Ramos (cell line): Measurements from ENCODE around the gene D2HGDH.
"Not testable (repeated sequence)": the region's sequence is repeated elsewhere in the genome, so short reads cannot be mapped to it uniquely, and the experiment has no call there.

Experiments
- in situ Hi-C: fragments of 300-500 bp; cut with MboI; formaldehyde crosslinking; loops from one replicate; pipeline ENCODE4 v1.14.3; 2022; ENCODE audit warnings: low sequenced_read_pairs; ENCODE audit not compliant: unreplicated experiment

The D2HGDH gene

GRCh38 chr2:241777686-241778627, 43.5 kb downstream of the D2HGDH start:
- in situ Hi-C loops: no loop called here

- in situ Hi-C loops: no loop called here
These were observed 46.6 kb downstream of the D2HGDH start for GRCh38 chr2:241780939-241781569.

- in situ Hi-C loops: not testable (repeated sequence)
These were observed 47.6 kb downstream of the D2HGDH start for GRCh38 chr2:241782053-241782452.

GRCh38 chr2:241788135-241788534, 53.7 kb downstream of the D2HGDH start:
- in situ Hi-C loops: no loop called here

GRCh38 chr2:241788572-241788971, 54.1 kb downstream of the D2HGDH start:
- in situ Hi-C loops: no loop called here

DNA sequence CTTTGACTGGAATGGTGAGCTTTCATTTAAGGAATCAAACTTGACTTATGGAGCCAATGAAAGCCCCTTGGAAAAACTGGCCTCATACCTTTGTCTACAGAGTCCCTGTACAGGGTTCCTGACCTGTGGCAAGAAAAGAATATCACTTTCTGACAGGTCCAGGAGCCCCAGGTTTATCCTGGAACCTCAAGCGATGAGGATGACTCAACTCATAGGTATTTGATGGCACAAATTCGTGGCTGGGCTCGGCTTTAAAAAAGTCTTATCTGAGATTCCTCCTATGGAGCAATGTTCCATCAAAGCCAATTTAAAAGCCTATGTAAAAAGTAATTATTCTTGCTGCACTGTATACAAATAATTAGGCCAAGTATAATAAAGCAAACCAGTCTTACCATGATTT, 57.0 kb downstream of the D2HGDH start:
- in situ Hi-C loops: not testable (repeated sequence)

- in situ Hi-C loops: no loop called here
These were observed 59.0 kb downstream of the D2HGDH start for GRCh38 chr2:241793385-241793784.

DNA sequence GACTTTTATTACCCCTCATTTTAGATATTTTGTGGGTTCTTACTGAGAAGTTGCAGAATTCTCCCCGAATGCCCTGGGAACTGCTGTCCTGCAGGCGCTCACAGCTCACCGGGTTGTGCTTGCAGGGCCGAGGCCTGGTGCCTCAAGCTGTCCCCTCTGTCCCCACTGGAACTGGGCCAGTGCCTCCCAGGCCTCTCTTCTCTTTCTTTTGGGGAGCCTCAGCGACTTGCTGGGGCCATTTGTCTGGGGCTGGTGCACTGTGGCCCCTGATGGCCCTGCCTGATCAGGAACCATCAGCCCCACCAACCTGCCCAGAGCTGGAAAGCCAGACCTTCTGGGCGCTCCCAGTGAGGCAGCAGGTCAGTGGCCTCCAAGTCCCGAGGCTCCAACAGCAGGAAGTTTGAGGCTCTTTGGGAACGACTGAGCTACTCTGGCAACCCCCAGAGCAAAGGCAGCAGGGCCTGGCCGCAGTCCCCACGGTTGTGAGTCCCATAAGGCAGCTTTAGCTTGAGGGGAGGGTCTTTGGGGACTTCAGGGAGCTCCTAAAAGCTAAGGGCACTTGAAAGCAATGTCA, 59.9 kb downstream of the D2HGDH start:
- in situ Hi-C loops: no loop called here

- in situ Hi-C loops: no loop called here
These were observed 60.9 kb downstream of the D2HGDH start for GRCh38 chr2:241795021-241795999.

- in situ Hi-C loops: no loop called here
These were observed 61.8 kb downstream of the D2HGDH start for GRCh38 chr2:241796209-241796608.

GRCh38 chr2:241796610-241797138, 62.2 kb downstream of the D2HGDH start:
- in situ Hi-C loops: no loop called here

DNA sequence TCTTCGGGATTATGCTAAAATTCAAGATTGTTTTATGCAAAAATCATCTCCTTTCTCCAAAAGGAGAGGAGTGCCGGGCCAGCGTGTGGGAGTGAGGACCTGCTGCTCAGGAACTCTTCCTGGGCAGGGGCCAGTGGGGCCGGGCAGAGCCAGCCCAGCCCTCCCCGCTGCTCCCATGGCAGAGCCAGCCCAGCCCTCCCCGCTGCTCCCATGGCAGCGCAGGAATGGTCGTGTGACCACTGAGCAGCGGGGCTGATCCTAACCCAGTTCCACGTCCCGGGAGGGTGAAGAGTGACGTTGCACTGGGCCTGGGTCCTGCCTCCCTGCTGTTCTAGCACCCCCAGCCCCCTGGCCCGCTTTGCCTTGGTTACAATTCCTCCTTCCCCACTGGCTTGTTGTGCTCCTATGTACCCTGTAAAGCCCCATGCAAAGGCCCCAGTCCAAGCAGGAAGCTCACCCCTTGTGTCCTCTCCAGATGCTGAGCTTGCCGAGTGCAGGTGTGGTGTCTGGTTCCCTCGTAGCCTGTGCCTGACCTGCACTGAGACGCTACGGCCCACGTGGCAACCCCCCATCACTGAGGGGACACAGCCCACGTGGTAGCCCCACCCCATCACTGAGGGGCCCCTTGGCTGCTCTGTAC, 63.1 kb downstream of the D2HGDH start:
- in situ Hi-C loops: no loop called here

DNA sequence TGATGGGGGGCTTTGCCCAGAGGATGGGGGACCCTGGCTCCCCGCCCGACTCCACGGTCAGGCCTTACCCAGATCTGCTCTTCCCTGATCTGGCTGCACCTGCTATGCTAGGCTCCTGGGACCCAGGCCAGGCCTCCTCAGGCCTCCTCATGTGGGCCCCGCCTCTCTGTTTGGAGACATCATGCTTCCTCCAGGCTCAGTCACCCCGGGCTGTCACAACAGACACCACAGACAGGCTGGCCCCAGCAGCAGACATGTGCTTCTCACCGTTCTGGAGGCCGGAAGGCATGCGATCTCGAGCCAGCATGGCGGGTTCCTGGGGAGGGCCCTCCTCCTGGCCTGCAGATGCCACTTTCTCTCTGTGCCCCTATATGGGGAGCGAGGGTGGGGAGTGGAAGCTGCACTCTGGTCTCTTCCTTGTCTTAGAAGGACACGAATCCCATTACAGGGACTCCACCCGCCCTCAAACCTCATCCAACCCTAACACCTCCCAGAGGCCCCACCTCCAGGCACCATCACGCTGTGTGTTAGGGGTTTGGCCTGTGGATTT, 63.7 kb downstream of the D2HGDH start:
- in situ Hi-C loops: no loop called here

DNA sequence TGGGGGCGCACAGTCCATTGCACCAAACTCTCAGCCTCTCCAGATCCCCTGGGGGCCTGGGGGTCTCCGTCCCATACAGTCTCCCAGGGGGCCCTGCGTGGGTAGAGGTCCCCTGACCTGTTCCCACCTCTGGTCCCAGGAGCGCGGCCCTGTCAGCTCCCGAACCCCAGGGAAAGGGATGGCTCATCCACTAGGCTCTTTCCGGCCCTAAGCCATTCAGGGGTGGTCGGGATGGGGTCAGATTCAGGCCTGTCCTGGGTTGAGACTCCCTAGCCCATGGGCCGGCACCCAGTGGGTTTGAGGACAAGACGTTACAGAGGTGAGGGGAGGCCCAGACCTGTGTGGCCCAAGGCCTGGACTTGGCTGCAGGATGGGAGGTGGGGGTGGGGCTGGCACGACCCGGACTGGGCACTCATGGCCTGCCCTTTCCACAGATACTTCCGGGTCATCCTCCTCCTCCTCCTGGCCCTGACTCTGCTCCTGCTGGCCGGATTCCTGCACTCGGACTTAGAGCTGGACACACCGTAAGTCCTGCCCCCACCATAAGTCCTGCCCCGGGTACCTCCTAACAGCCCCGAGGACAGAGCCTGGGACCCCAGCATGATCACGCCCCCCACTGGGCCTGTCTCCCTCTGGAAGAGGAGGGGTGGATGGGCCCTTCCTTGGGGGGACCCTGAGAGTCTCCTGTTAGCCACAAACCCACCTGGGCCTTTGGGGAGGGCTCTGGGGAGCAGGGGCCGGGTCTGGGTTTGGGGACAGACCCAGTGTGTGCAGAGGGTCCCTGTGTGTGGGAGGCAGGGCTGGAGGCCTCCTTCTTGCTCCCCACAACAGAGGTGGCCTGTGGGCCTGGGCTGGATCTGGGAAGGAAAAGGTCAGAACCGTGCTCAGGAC, 64.4 kb downstream of the D2HGDH start:
- in situ Hi-C loops: no loop called here

DNA sequence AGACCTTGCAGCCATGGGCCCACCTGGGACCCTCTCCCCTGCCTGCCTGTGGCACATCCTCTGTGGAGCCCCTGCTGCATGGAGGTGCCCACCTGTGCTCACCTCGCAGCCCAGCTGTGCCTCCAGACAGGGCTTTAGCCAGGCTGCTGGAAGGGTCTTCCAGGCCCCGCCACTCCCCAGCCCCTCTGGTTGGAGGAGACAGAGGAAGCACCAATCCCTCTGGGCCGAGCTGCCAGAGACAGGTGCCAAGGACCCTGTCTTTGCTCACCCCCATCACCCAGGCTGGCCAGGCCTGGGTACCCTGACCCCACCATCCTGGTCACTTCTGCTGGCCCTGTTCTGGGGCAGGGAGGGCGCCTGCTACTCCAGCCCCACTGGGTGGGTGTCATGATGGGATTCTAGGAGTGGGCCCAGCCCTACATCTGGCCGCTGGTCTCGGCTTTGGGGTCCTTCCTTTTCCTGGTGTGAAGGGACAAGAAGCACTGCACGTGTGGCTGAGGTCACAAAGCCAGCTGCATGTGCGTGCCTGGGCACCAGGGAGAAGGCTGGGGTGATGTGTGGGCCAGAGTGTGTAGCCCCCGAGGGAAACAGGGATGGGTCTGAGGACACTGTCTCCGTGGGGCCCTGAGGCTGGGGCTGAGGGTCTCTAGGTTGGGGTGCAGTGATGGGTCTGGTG, 65.2 kb downstream of the D2HGDH start:
- in situ Hi-C loops: no loop called here

DNA sequence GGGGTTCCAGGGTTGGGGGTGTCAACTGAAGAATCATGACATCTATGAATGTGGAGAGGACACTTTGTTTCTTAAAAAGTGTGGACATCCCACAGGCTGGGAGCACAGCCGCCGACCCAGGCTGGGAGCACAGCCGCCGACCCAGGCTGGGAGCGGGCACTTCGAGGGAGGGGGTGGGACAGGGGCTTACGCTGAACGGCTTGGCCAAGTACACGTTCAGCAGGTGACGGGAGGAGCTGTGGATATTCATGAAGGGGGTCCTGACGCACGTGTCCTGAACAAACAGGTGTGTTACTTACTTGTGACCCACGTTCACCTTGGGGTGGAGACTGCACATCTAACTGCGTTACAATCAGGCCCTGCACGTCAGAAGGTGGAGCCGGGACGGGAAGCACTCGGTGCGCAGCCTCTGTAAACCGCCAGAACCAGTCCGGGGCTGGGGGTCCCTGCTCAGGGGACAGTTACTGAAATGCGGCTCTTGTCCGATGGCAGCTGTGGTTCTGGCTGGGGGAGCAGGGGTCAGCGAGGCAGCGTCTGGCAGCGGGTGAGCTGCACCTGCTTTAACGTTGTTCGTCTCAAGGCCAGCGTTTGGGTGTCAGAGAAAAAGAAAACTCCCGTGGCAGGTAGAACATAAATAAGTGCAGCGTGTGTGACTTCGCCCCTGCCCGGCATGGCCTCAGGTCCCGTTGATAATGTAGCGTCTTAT, 65.9 kb downstream of the D2HGDH start:
- in situ Hi-C loops: not testable (repeated sequence)
